Small intestine (tissue), 7 donors: ENCODE results near the gene AUTS2. TPM values are rescaled to one million over a fixed set of nuclear protein-coding genes. Genes with fewer than 3 reads are reported as not detected.

Experiments used
- DNase-seq, 2 donors: peaks; one replicate each; pipeline versions ENCODE4 v3.0.0 to v3.0.0-alpha.2; 2013
- FAIRE-seq: peaks from 2 replicates; lab custom pipeline; 2012; peaks lifted over from hg19 to GRCh38; lab: Jason Lieb, UNC
- H3K27ac ChIP-seq, 3 donors: one replicate each; pipeline ENCODE4 v1.5.1; 2013; ENCODE audit warnings: low read length in 2 of 3, mild to moderate bottlenecking in 2 of 3, control low read depth in 1 of 3, inconsistent platforms in 1 of 3, low read depth in 1 of 3, moderate library complexity in 1 of 3
- H3K27me3 ChIP-seq, 3 donors: one replicate each; pipeline ENCODE4 v1.6.1; 2013; ENCODE audit warnings: low read length in 3 of 3, inconsistent platforms in 1 of 3; ENCODE audit not compliant: control insufficient read depth in 3 of 3, insufficient read depth in 3 of 3
- H3K36me3 ChIP-seq, 3 donors: one replicate each; pipeline ENCODE4 v1.6.1; 2013; ENCODE audit warnings: low read length in 3 of 3, inconsistent platforms in 1 of 3, low read depth in 1 of 3, mild to moderate bottlenecking in 1 of 3, moderate library complexity in 1 of 3; ENCODE audit not compliant: control insufficient read depth in 3 of 3, insufficient read depth in 2 of 3
- H3K4me1 ChIP-seq, 3 donors: one replicate each; pipeline ENCODE4 v1.6.1; 2013; ENCODE audit warnings: low read length in 2 of 3, inconsistent platforms in 1 of 3, low read depth in 1 of 3, mild to moderate bottlenecking in 1 of 3, moderate library complexity in 1 of 3; ENCODE audit not compliant: control insufficient read depth in 3 of 3, insufficient read depth in 2 of 3
- H3K4me3 ChIP-seq, 3 donors: one replicate each; pipeline ENCODE4 v1.5.1; 2013; ENCODE audit warnings: low read length in 3 of 3, control low read depth in 1 of 3, inconsistent platforms in 1 of 3, low read depth in 1 of 3, mild to moderate bottlenecking in 1 of 3, moderate library complexity in 1 of 3
- H3K9me3 ChIP-seq, 2 donors: one replicate each; pipeline ENCODE4 v1.6.1; 2013; ENCODE audit warnings: low read depth in 1 of 2, low read length in 1 of 2; ENCODE audit not compliant: control insufficient read depth in 2 of 2, insufficient read depth in 1 of 2
- WGBS, 3 donors: extraction: QIAGEN DNeasy Blood & Tissue Kit; methylation state at CpG; one replicate each; pipeline ENCODE4 v1.1.7; 2013; 5-methylcytosine and 5-hydroxymethylcytosine counted together
- polyA plus RNA-seq, 4 donors: library from polyadenylated mRNA; stranded (reverse) in 3 of 4; unstranded in 1 of 4; fragments of 200-250 nt in 3 of 4; fragments of 120-200 nt in 1 of 4; gene quantifications; one replicate each; pipeline versions ENCODE4 v1.2.1 to v1.2.3, GENCODE V29; 2013
- donor health status: healthy with polysubstance abuse.
- donor health status: control.
- donor health status: control.
- donor health status: Bipolar disorder and iron deficiency.
- donor health status: healthy.

Gene AUTS2
- polyA plus RNA-seq, 4 donors, result 4.9 to 43.5 (median 13.6) TPM

DNA sequence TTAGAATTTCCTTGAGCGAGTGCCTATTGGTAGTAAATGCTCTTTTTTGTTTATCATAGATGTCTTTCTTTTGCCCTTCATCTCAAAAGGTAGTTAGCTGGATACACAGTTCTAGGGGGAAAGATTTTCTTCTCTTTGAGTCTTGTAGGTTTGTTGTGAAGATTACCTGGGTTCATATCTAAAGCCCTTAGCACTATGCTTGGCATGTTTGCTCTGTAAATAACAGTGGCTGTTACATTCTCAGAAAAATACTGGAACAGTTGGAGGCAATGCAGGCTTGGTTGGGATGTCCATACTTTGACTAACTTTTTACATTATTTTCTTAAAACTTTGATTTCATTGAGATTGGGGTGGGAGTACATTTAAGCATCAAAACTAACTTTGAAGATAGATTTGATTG, 144.0 kb downstream of the AUTS2 start:
- Histone ChIP-seq H3K27me3 (no peaks in the 10 kb centered on the region), H3K9me3 (no peaks in the 10 kb centered on the region), H3K27ac (no peak overlapping the region), H3K4me1 (peaks cover 0 to 4% (median 2%) of the 10 kb centered on the region in 3 donors), H3K4me3 (no peak overlapping the region), H3K36me3 (no peaks in the 10 kb centered on the region)
- FAIRE-seq (no peak), DNase-seq (no peak)
- 93 to 97% (median 94%) methylated on average over 1 of the region's 1 CpG for WGBS, 3 donors

DNA sequence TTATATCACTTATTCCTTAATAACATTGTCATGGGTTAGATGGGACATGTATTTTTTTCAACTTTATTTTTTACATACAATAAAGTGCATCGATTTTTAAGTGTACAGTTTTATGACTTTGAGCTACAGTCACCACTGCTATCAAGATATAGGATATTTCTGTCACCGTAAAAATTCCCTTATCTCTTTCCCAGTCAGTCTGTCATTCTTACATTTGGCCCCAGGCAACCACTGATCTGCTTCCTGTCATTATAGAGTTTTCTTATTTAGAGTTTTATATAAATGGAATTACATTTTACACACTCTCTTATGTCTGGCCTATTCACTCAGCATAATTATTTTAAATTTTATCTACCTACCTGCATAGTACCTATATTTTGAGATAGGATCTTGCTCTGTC, 145.2 kb downstream of the AUTS2 start:
- no peak for FAIRE-seq
- Histone ChIP-seq H3K27me3 (no peaks in the 10 kb centered on the region), H3K27ac (no peak overlapping the region), H3K4me3 (no peak overlapping the region), H3K4me1 (peaks cover 0 to 2% (median 1%) of the 10 kb centered on the region in 3 donors), H3K36me3 (no peaks in the 10 kb centered on the region), H3K9me3 (no peaks in the 10 kb centered on the region)
- 27 to 63% (median 32%) methylated on average over 2 of the region's 2 CpGs for WGBS, 3 donors
- DNase-seq, result no peak

DNA sequence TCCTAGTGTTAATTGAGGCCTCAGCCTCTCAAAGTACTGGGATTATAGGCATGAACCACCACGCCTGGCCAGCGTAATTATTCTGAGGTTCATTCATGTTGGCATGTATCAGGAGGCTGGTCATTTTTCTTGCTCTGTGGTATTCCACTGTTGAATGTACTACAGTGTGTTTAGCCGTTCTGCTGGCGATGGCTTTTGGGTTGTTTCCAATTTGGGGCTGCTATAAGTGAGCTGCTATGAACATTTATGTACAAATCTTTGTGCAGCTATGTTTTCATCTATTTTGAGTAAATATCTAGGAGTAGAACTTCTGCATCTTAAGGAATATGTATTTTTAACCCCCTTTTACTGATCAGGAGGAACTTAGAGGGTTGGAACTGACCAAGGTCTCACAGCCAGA, 145.8 kb downstream of the AUTS2 start:
- Histone ChIP-seq H3K27me3 (no peaks in the 10 kb centered on the region), H3K36me3 (no peaks in the 10 kb centered on the region), H3K9me3 (no peaks in the 10 kb centered on the region), H3K27ac (no peak overlapping the region), H3K4me3 (no peak overlapping the region), H3K4me1 (no peaks in the 10 kb centered on the region)
- WGBS, 3 donors, result 85 to 96% (median 90%) methylated on average over 4 of the region's 4 CpGs
- FAIRE-seq (no peak), DNase-seq (no peak)

GRCh38 chr7:69746383-69746782, 148.1 kb downstream of the AUTS2 start:
- WGBS, 3 donors, result 91 to 93% (median 92%) methylated on average over 3 of the region's 3 CpGs
- H3K4me1 ChIP-seq, result no peaks in the 10 kb centered on the region
- no peak for FAIRE-seq

GRCh38 chr7:69747144-69747543, 148.9 kb downstream of the AUTS2 start:
- Histone ChIP-seq H3K9me3 (no peaks in the 10 kb centered on the region), H3K27me3 (no peaks in the 10 kb centered on the region), H3K4me3 (no peak overlapping the region), H3K4me1 (no peaks in the 10 kb centered on the region), H3K36me3 (no peaks in the 10 kb centered on the region), H3K27ac (no peak overlapping the region)
- 89 to 97% (median 95%) methylated on average over 2 of the region's 2 CpGs for WGBS, 3 donors
- FAIRE-seq (no peak), DNase-seq (no peak)

More at GRCh38 chr7:69746383-69746782, 148.1 kb downstream of the AUTS2 start:
- H3K4me3 ChIP-seq, result no peak overlapping the region
- no peaks in the 10 kb centered on the region for H3K27me3 ChIP-seq
- H3K9me3 ChIP-seq, result no peaks in the 10 kb centered on the region
- DNase-seq, result no peak
- no peak overlapping the region for H3K27ac ChIP-seq
- no peaks in the 10 kb centered on the region for H3K36me3 ChIP-seq

DNA sequence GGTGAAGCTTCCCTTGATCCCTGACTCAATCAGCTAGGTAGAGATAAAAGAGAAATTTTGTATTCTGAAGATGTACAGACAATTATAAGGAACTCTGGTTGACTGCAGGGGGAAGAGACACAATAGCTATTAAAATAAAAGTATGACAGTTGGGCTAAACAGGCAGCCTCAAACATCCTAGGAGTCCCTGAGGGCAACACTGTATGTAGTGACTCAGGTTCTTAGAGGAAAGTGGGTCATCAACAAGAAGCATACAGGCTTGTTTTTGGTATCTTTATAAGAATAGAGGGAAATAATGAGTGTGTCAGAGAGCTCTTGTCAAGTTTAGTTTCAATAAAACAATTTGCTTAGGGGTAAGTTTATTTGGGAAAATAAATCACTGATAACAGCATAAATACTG, 150.3 kb downstream of the AUTS2 start:
- Histone ChIP-seq H3K36me3 (no peaks in the 10 kb centered on the region), H3K27ac (no peak overlapping the region), H3K9me3 (no peaks in the 10 kb centered on the region), H3K4me3 (no peak overlapping the region), H3K27me3 (no peaks in the 10 kb centered on the region), H3K4me1 (no peaks in the 10 kb centered on the region)
- DNase-seq, result no peak
- no peak for FAIRE-seq

DNA sequence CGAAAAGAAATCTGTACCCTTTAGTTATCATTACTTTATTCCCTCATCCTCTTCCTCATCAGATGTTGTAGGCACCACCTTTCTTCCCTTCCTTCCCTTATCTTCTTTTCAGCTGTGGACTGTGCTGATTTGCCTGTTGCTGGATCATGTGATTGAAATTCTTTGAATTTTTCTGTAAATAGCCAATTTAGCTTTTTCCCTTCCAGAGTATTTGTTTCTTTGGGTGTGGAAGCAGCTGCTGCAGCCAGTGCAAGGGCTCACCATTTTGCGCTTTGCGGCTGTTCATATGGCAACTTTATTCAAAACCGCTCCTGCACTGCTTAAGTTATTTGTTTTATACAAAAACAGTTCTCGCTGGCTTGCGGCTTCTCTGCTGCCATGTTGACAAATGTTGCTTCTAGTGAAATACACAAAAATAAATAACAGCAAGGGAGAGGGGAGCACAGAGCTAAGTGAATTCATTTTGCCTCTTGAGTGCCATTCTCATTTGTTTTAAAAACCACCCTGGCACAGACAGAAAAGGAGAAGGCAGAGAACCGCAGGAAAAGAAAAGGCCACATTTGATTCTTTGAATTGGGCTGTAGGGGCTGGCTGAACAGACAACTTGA, 151.2 kb downstream of the AUTS2 start:
- H3K4me3 ChIP-seq, result no peak overlapping the region
- FAIRE-seq, result no peak
- WGBS, 3 donors, result 64 to 90% (median 89%) methylated on average over 7 of the region's 7 CpGs

GRCh38 chr7:69749994-69750393, 151.7 kb downstream of the AUTS2 start:
- WGBS, 3 donors, result 85 to 92% (median 88%) methylated on average over 4 of the region's 4 CpGs
- no peaks in the 10 kb centered on the region for H3K9me3 ChIP-seq
- H3K36me3 ChIP-seq, result no peaks in the 10 kb centered on the region
- no peak overlapping the region for H3K4me3 ChIP-seq
- no peaks in the 10 kb centered on the region for H3K4me1 ChIP-seq
- no peak for FAIRE-seq
- no peak overlapping the region for H3K27ac ChIP-seq
- no peaks in the 10 kb centered on the region for H3K27me3 ChIP-seq
- no peak for DNase-seq

More for the DNA sequence above, 151.2 kb downstream of the AUTS2 start:
- Histone ChIP-seq H3K36me3 (no peaks in the 10 kb centered on the region), H3K9me3 (no peaks in the 10 kb centered on the region), H3K4me1 (no peaks in the 10 kb centered on the region), H3K27me3 (no peaks in the 10 kb centered on the region), H3K27ac (no peak overlapping the region)
- DNase-seq, result no peak

- no peak for DNase-seq
- Histone ChIP-seq H3K36me3 (no peaks in the 10 kb centered on the region), H3K9me3 (no peaks in the 10 kb centered on the region), H3K4me1 (no peaks in the 10 kb centered on the region), H3K27ac (no peak overlapping the region), H3K4me3 (no peak overlapping the region), H3K27me3 (no peaks in the 10 kb centered on the region)
- WGBS, 3 donors, result 9 to 48% (median 47%) methylated on average over 1 of the region's 1 CpG
- FAIRE-seq, result no peak
These were observed 152.8 kb downstream of the AUTS2 start for GRCh38 chr7:69751026-69751425.
